ENCODE measurements around the gene SMDT1.
"Not testable (repeated sequence)": the region's sequence is repeated elsewhere in the genome, so short reads cannot be mapped to it uniquely, and the experiment has no call there.

DNA sequence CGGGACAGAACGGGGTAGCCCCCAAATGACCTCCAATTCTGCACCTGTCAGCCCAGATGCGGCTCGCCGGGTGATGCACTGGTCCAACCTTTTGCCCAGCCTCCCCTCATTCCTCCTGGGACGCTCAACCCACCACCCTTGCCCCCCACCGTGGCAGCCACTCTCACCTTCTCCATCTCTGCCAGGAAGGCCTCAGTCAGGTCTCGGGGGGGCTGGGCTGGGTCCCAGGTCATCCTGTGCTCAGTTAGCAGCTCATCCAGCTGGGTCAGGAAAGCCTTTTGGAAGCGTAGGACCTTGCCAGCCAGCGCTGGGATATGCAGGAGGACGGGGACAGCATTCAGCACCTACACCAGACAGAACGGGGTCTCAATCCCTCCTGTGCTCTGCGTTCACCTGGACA, 48.5 kb downstream of the SMDT1 start:
- TF ChIP-seq, protein P1, sequence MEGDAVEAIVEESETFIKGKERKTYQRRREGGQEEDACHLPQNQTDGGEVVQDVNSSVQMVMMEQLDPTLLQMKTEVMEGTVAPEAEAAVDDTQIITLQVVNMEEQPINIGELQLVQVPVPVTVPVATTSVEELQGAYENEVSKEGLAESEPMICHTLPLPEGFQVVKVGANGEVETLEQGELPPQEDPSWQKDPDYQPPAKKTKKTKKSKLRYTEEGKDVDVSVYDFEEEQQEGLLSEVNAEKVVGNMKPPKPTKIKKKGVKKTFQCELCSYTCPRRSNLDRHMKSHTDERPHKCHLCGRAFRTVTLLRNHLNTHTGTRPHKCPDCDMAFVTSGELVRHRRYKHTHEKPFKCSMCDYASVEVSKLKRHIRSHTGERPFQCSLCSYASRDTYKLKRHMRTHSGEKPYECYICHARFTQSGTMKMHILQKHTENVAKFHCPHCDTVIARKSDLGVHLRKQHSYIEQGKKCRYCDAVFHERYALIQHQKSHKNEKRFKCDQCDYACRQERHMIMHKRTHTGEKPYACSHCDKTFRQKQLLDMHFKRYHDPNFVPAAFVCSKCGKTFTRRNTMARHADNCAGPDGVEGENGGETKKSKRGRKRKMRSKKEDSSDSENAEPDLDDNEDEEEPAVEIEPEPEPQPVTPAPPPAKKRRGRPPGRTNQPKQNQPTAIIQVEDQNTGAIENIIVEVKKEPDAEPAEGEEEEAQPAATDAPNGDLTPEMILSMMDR (IDR thresholded peaks at IDR 0.05): not testable (repeated sequence)
- TF ChIP-seq POLR2A (IDR thresholded peaks at IDR 0.05): not testable (repeated sequence)
